ENCODE data around the gene EPHA6.

DNA sequence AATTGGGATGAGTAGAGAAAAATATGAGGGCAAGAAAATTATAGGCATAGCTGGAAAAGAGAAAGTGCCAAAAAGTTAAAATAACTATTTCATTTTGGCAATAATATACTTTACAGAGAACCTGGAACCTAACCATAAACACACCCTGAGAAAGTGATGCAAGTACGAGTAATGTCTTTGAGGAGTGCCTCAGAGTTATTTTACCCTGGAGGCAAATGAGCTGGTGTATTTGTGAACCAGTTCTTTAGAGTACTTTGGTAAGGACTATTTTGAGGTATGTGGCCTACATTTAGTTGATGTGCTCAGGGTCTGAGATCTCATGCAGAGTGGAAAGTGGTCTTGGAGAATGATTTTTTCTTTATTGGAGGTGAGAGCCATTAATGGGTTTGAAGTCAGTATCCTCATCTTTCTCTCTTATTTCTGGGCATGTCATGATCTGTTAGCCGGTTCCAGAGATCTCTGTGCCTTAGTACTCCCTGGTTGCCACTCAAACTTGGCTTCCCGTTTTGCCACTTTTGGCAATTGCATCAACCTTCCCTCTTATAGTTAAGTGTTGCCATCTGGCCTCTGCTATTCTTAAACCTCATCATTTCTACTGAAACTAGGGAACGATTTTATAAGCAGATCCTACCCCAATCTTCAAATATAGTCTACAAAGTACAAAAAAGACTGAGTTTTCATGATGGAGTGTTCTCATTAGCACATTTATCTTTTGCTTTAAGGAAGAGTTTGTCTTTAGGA, 145.7 kb downstream of the EPHA6 start:
- TF ChIP-seq, protein P1, sequence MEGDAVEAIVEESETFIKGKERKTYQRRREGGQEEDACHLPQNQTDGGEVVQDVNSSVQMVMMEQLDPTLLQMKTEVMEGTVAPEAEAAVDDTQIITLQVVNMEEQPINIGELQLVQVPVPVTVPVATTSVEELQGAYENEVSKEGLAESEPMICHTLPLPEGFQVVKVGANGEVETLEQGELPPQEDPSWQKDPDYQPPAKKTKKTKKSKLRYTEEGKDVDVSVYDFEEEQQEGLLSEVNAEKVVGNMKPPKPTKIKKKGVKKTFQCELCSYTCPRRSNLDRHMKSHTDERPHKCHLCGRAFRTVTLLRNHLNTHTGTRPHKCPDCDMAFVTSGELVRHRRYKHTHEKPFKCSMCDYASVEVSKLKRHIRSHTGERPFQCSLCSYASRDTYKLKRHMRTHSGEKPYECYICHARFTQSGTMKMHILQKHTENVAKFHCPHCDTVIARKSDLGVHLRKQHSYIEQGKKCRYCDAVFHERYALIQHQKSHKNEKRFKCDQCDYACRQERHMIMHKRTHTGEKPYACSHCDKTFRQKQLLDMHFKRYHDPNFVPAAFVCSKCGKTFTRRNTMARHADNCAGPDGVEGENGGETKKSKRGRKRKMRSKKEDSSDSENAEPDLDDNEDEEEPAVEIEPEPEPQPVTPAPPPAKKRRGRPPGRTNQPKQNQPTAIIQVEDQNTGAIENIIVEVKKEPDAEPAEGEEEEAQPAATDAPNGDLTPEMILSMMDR (IDR thresholded peaks at IDR 0.05; ENCODE audit: extremely low read depth in 1 of 2, insufficient read depth in 1 of 2, low read depth in 1 of 2, low read length in 2 of 2): no peak
- TF ChIP-seq POLR2A (IDR thresholded peaks at IDR 0.05; ENCODE audit: low read depth, low read length): no peak
- no peak for TF ChIP-seq FOS (IDR thresholded peaks at IDR 0.05; ENCODE audit: borderline replicate concordance, insufficient read depth, low read length)

Measured in endothelial cell of umbilical vein (primary cell).